ENCODE results near the gene ARR3.

DNA sequence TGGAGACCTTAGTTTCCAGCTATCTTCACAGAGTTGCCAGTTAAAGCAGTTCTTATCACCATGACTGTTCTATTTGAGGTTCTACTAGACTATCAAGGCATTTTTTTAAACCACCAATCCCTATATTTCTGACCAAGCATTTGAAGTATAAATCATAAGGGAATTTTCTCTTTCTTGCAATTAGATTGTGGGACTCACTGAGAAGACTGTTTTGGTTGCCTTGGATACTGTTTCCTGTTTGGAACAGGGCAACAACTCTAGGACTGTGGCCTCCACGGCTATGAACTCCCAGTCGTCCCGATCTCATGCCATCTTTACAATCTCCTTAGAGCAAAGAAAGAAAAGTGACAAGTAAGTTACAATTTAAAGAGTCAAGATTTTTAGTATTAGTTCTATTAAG, 33.6 kb downstream of the ARR3 start:
- no peak for TF ChIP-seq POLR2A (IDR thresholded peaks at IDR 0.05)
- TF ChIP-seq, protein P1, sequence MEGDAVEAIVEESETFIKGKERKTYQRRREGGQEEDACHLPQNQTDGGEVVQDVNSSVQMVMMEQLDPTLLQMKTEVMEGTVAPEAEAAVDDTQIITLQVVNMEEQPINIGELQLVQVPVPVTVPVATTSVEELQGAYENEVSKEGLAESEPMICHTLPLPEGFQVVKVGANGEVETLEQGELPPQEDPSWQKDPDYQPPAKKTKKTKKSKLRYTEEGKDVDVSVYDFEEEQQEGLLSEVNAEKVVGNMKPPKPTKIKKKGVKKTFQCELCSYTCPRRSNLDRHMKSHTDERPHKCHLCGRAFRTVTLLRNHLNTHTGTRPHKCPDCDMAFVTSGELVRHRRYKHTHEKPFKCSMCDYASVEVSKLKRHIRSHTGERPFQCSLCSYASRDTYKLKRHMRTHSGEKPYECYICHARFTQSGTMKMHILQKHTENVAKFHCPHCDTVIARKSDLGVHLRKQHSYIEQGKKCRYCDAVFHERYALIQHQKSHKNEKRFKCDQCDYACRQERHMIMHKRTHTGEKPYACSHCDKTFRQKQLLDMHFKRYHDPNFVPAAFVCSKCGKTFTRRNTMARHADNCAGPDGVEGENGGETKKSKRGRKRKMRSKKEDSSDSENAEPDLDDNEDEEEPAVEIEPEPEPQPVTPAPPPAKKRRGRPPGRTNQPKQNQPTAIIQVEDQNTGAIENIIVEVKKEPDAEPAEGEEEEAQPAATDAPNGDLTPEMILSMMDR (IDR thresholded peaks at IDR 0.05) = no peak
